Measurements from ENCODE around the gene UNC119.

UNC119 gene

GRCh38 chr17:28519236-28519635 lies 33.2 kb downstream of the UNC119 start:
- no peak for FAIRE-seq

GRCh38 chr17:28518578-28518977 lies 33.8 kb downstream of the UNC119 start:
- FAIRE-seq = no peak

- no peak for FAIRE-seq
Measured at GRCh38 chr17:28518132-28518531, 34.3 kb downstream of the UNC119 start.

- no peak for FAIRE-seq
Measured at GRCh38 chr17:28515518-28515917, 36.9 kb downstream of the UNC119 start.

GRCh38 chr17:28514561-28515002 lies 37.8 kb downstream of the UNC119 start:
- no peak for FAIRE-seq

- FAIRE-seq = no peak
Measured at GRCh38 chr17:28513476-28513875, 38.9 kb downstream of the UNC119 start.

- FAIRE-seq = no peak
Measured at GRCh38 chr17:28511858-28512461, 40.5 kb downstream of the UNC119 start.

GRCh38 chr17:28509789-28510188 lies 42.6 kb downstream of the UNC119 start:
- FAIRE-seq = no peak

- FAIRE-seq = no peak
Measured at GRCh38 chr17:28508211-28508724, 44.2 kb downstream of the UNC119 start.

- no peak for FAIRE-seq
Measured at GRCh38 chr17:28507567-28508203, 44.7 kb downstream of the UNC119 start.

- FAIRE-seq = no peak
Measured at GRCh38 chr17:28506763-28507487, 45.5 kb downstream of the UNC119 start.

- FAIRE-seq = no peak
Measured at GRCh38 chr17:28505986-28506665, 46.3 kb downstream of the UNC119 start, which contains the start of gene FOXN1. Gene FOXN1, plus strand, starts transcription at chr17:28506348. Its CDS starts 17,622 bp downstream, at chr17:28523970.

- FAIRE-seq = no peak
Measured at GRCh38 chr17:28503420-28503819, 49.0 kb downstream of the UNC119 start.

- FAIRE-seq = no peak
Measured at GRCh38 chr17:28501421-28502284, 50.8 kb downstream of the UNC119 start.

- no peak for FAIRE-seq
Measured at GRCh38 chr17:28500712-28501379, 51.6 kb downstream of the UNC119 start.

GRCh38 chr17:28499684-28500357 lies 52.6 kb downstream of the UNC119 start:
- FAIRE-seq = no peak

- no peak for FAIRE-seq
Measured at GRCh38 chr17:28499364-28499664, 53.1 kb downstream of the UNC119 start.

GRCh38 chr17:28498652-28499363 lies 53.6 kb downstream of the UNC119 start:
- no peak for FAIRE-seq

- no peak for FAIRE-seq
Measured at GRCh38 chr17:28497931-28498330, 54.5 kb downstream of the UNC119 start.

Data from TTC549 (cell line).